Lung (tissue), 12 donors: ENCODE results near the gene SNX10. TPM values are rescaled to one million over a fixed set of nuclear protein-coding genes. Genes with fewer than 3 reads are reported as not detected.
"Not testable (repeated sequence)": the region's sequence is repeated elsewhere in the genome, so short reads cannot be mapped to it uniquely, and the experiment has no call there.

ENCODE experiments used
- ATAC-seq: fragments of 200-7000 bp; cut with Tn5 transposase; one replicate; pipeline ENCODE4 v1.9.1; 2020; ENCODE audit warnings: moderate number of reproducible peaks; ENCODE audit not compliant: insufficient read depth, low FRiP score
- DNase-seq, 3 donors: peaks; one replicate each; pipeline ENCODE4 v3.0.0-alpha.2; 2013 to 2017
- H3K27ac ChIP-seq, 2 donors: one replicate each; pipeline ENCODE4 v1.5.1; 2013; ENCODE audit warnings: mild to moderate bottlenecking in 2 of 2, moderate library complexity in 2 of 2, control low read depth in 1 of 2, inconsistent platforms in 1 of 2, low read depth in 1 of 2, low read length in 1 of 2
- H3K27me3 ChIP-seq, 3 donors: one replicate each; pipeline ENCODE4 v1.5.1; 2013; ENCODE audit warnings: low read length in 2 of 3; ENCODE audit not compliant: control insufficient read depth in 3 of 3, insufficient read depth in 3 of 3
- H3K36me3 ChIP-seq, 4 donors: one replicate each; pipeline ENCODE4 v1.5.1; 2013; ENCODE audit warnings: low read length in 4 of 4, mild to moderate bottlenecking in 1 of 4, moderate library complexity in 1 of 4; ENCODE audit not compliant: control insufficient read depth in 4 of 4, insufficient read depth in 4 of 4
- H3K4me1 ChIP-seq, 5 donors: one replicate each; pipeline ENCODE4 v1.5.1; 2013; ENCODE audit warnings: low read length in 5 of 5, mild to moderate bottlenecking in 2 of 5, moderate library complexity in 1 of 5; ENCODE audit not compliant: control insufficient read depth in 5 of 5, insufficient read depth in 5 of 5
- H3K4me3 ChIP-seq: one replicate; pipeline ENCODE4 v1.5.1; 2013; ENCODE audit warnings: mild to moderate bottlenecking, control low read depth, moderate library complexity
- H3K9ac ChIP-seq, 2 donors: one replicate each; pipeline ENCODE4 v1.5.1; 2013; ENCODE audit warnings: low read length in 2 of 2, control low read depth in 1 of 2; ENCODE audit not compliant: insufficient read depth in 1 of 2
- H3K9me3 ChIP-seq, 4 donors: one replicate each; pipeline ENCODE4 v1.5.1; 2013; ENCODE audit warnings: low read length in 3 of 4, mild to moderate bottlenecking in 1 of 4, moderate library complexity in 1 of 4; ENCODE audit not compliant: control insufficient read depth in 4 of 4, insufficient read depth in 3 of 4
- WGBS, 2 donors: extraction: QIAGEN DNeasy Blood & Tissue Kit; methylation state at CpG; one replicate each; pipeline ENCODE4 v1.1.7; 2013; 5-methylcytosine and 5-hydroxymethylcytosine counted together
- polyA plus RNA-seq, 2 donors: library from polyadenylated mRNA; stranded (reverse); fragments of 200-250 nt; gene quantifications; one replicate each; pipeline ENCODE4 v1.2.1, GENCODE V29; 2013
- total RNA-seq, 2 donors: library from RNA; depleted of rRNA in 1 of 2; stranded (reverse); fragments of >200 nt in 1 of 2; gene quantifications; one replicate each; pipeline ENCODE4 v1.2.1, GENCODE V29; 2014 to 2021
- TF ChIP-seq, protein P1 (sequence below): IDR thresholded peaks from 2 replicates; pipeline ENCODE4 v1.5.1; 2012; ENCODE audit warnings: mild to moderate bottlenecking; ENCODE audit errors: control extremely low read depth, extremely low read depth
- donor health status: control.
- donor health status: control.
- donor health status: Bipolar disorder and iron deficiency.
- donor health status: healthy.
- donor health status: DM: yes; HTN: yes; CAD: no.

Gene SNX10
- total and polyA plus RNA-seq, 4 donors, result 12.2 to 54.7 (median 36.7) TPM

DNA sequence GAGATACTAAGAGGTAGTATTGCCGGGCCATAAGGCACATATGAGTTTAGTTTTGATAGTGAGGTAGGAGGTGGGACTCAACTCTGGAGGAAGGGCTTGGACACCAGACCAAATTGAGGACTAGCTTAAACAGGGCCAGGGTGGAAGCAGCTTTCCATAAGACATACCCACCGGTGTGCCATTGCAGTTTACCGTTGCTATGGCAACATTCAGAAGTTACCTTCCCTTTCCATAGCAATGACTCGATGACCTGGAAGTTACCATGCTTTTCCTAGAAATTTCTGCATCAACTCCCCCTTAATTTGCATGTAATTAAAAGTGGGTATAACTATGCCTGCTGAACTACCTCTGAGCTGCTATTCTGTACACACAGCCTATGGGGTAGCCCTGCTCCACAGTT is 10.9 kb upstream of the SNX10 start:
- no peaks in the 10 kb centered on the region for H3K4me1 ChIP-seq
- DNase-seq (no peak), ATAC-seq (no peak)
- H3K9ac ChIP-seq, result no peak overlapping the region
- no peak overlapping the region for H3K4me3 ChIP-seq
- no peaks in the 10 kb centered on the region for H3K9me3 ChIP-seq
- H3K36me3 ChIP-seq, result no peaks in the 10 kb centered on the region
- WGBS, 2 donors, result 70 to 89% methylated on average over 4 of the region's 4 CpGs
- no peak overlapping the region for H3K27ac ChIP-seq
- no peaks in the 10 kb centered on the region for H3K27me3 ChIP-seq
- TF ChIP-seq, protein P1, sequence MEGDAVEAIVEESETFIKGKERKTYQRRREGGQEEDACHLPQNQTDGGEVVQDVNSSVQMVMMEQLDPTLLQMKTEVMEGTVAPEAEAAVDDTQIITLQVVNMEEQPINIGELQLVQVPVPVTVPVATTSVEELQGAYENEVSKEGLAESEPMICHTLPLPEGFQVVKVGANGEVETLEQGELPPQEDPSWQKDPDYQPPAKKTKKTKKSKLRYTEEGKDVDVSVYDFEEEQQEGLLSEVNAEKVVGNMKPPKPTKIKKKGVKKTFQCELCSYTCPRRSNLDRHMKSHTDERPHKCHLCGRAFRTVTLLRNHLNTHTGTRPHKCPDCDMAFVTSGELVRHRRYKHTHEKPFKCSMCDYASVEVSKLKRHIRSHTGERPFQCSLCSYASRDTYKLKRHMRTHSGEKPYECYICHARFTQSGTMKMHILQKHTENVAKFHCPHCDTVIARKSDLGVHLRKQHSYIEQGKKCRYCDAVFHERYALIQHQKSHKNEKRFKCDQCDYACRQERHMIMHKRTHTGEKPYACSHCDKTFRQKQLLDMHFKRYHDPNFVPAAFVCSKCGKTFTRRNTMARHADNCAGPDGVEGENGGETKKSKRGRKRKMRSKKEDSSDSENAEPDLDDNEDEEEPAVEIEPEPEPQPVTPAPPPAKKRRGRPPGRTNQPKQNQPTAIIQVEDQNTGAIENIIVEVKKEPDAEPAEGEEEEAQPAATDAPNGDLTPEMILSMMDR, result no peak

DNA sequence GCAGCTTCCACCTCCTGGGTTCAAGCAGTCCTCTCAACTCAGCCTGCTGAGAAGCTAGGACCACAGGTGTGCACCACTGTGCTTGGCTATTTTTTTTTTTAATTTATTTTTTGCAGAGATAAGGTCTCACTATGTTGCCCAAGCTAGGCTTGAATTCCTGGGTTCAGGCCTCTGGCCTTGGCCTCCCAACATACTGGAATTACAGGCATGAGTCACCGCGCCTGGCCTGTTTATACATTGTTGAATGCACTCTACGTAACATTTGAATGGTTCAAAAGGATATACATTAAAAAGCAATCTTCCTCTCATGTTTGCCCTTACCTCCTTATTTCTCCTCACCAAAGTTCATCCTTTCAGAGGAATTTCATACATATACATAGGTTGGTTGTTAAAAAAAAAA is 7.2 kb upstream of the SNX10 start:
- no peak for DNase-seq
- TF ChIP-seq, protein P1, result no peak
- no peak for ATAC-seq
- Histone ChIP-seq H3K9ac (no peak overlapping the region), H3K27ac (no peak overlapping the region), H3K27me3 (no peaks in the 10 kb centered on the region), H3K4me3 (no peak overlapping the region), H3K36me3 (no peaks in the 10 kb centered on the region), H3K4me1 (no peaks in the 10 kb centered on the region), H3K9me3 (no peaks in the 10 kb centered on the region)
- WGBS, 2 donors, result 97 to 98% methylated on average over 3 of the region's 3 CpGs

DNA sequence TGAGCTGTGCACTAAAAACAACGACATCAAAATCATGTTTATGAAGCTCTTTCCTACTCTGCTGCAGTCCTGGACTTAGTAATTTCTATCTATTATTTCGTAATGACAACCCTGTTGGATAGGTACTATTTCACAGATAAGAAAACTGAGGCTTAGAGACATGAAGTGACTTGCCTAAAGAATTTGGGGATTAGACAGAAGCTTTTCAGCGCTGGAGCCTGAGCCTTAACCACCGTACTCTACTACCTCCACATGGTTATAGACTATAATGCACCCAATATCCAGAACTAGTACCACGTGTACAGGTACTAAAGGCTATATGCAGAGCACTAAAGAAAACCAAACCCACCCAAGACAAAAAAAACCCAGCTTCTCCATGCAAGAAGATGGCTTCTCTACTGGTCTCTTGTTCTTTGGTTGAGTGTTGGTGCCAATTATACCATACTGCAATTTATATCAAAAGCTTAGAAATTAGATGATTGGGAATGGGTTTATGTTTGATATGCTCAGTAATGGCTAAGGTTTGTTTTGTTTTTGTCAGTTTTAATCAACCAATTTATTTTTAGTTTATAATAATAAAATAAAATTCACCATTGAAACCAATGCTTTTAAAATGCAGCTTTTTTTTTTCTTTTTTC is 6.5 kb upstream of the SNX10 start:
- WGBS, 2 donors, result 80 to 87% methylated on average over 5 of the region's 5 CpGs
- TF ChIP-seq, protein P1, result no peak
- no peaks in the 10 kb centered on the region for H3K27me3 ChIP-seq
- no peaks in the 10 kb centered on the region for H3K9me3 ChIP-seq
- H3K27ac ChIP-seq, result no peak overlapping the region
- no peaks in the 10 kb centered on the region for H3K4me1 ChIP-seq
- DNase-seq (no peak), ATAC-seq (no peak)
- H3K9ac ChIP-seq, result no peak overlapping the region
- no peak overlapping the region for H3K4me3 ChIP-seq
- no peaks in the 10 kb centered on the region for H3K36me3 ChIP-seq

DNA sequence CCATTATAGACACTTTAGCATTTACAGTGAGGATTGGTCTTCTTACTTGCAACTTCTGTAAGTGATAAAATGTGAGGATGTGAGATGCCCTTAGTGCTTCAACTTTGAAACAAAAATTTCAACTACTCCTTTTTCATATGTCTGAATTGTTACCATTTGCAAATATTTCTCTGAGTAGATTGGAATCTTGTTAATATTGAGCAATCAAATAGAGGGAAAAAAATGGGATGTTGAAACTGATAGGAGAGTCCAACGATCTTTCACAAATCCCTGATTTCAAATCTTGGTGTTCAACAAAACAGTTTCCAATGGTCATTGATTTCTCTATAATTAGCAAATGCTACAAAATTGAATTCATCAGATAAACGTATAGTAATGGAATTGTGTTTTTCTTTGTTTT is 5.5 kb upstream of the SNX10 start:
- Histone ChIP-seq H3K4me3 (no peak overlapping the region), H3K27ac (no peak overlapping the region), H3K4me1 (no peaks in the 10 kb centered on the region), H3K9ac (no peak overlapping the region), H3K36me3 (no peaks in the 10 kb centered on the region), H3K9me3 (no peaks in the 10 kb centered on the region), H3K27me3 (no peaks in the 10 kb centered on the region)
- ATAC-seq (no peak), DNase-seq (no peak)
- TF ChIP-seq, protein P1, result no peak
- WGBS, 2 donors, result 70 to 80% methylated on average over 2 of the region's 2 CpGs

DNA sequence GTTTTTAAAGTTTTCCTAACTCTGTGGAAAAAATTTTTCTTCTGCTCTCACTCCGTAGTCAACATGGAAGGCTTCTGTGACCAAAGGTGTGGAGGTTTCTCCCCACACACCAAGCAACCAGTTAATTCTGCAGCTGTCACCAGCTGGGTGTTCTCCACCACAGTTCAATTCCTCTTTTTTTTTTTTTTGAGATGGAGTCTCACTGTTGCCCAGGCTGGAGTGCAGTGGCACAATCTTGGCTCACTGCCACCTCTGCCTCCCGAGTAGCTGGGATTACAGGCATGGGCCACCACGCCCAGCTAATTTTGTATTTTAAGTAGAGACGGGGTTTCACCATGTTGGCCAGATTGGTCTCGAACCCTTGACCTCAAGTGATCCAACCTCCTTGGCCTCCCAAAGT is 3.5 kb upstream of the SNX10 start:
- not testable (repeated sequence) for DNase-seq, H3K4me1 ChIP-seq, H3K9me3 ChIP-seq, ATAC-seq, H3K4me3 ChIP-seq, H3K27ac ChIP-seq, H3K36me3 ChIP-seq, H3K27me3 ChIP-seq, H3K9ac ChIP-seq
- WGBS, 2 donors, result 53 to 62% methylated on average over 5 of the region's 5 CpGs
